Spleen (tissue), 11 donors: ENCODE measurements around the gene NGRN. TPM values are rescaled to one million over a fixed set of nuclear protein-coding genes. Genes with fewer than 3 reads are reported as not detected.
"Not testable (repeated sequence)": the region's sequence is repeated elsewhere in the genome, so short reads cannot be mapped to it uniquely, and the experiment has no call there.

Experiments
- DNase-seq: peaks from one replicate; pipeline ENCODE4 v3.0.0-alpha.2; 2020
- H3K27ac ChIP-seq, 8 donors: fragments of 200-600 bp; sonication (generic) in 7 of 8; 1 replicate in 4 of 8; 2 replicates in 4 of 8; pipeline versions ENCODE4 v1.5.0 to v1.8.0; 2016 to 2021; ENCODE audit warnings: inconsistent platforms in 4 of 8, mild to moderate bottlenecking in 4 of 8, moderate library complexity in 1 of 8
- H3K27me3 ChIP-seq, 7 donors: fragments of 200-600 bp; sonication (generic) in 6 of 7; replicated peaks in 1 of 7; 1 replicate in 4 of 7; 2 replicates in 3 of 7; pipeline versions ENCODE4 v1.5.0 to v1.8.0; 2016 to 2021; ENCODE audit warnings: inconsistent platforms in 3 of 7, mild to moderate bottlenecking in 1 of 7
- H3K36me3 ChIP-seq, 6 donors: fragments of 200-600 bp; sonication (generic) in 5 of 6; 1 replicate in 4 of 6; 2 replicates in 2 of 6; pipeline versions ENCODE4 v1.5.0 to v1.8.0; 2016 to 2021; ENCODE audit warnings: inconsistent platforms in 2 of 6
- H3K4me1 ChIP-seq, 6 donors: fragments of 200-600 bp; sonication (generic) in 5 of 6; 1 replicate in 3 of 6; 2 replicates in 3 of 6; pipeline versions ENCODE4 v1.5.0 to v1.8.0; 2016 to 2021; ENCODE audit warnings: inconsistent platforms in 3 of 6
- H3K4me3 ChIP-seq, 8 donors: fragments of 200-600 bp; sonication (generic) in 7 of 8; 1 replicate in 4 of 8; 2 replicates in 4 of 8; pipeline versions ENCODE4 v1.5.0 to v1.8.0; 2016 to 2021; ENCODE audit warnings: inconsistent platforms in 4 of 8, mild to moderate bottlenecking in 4 of 8, moderate library complexity in 2 of 8
- H3K9me3 ChIP-seq, 8 donors: fragments of 200-600 bp; sonication (generic) in 7 of 8; 1 replicate in 4 of 8; 2 replicates in 4 of 8; pipeline versions ENCODE4 v1.5.0 to v1.8.0; 2016 to 2021; ENCODE audit warnings: inconsistent platforms in 4 of 8
- CTCF ChIP-seq, 11 experiments: fragments of 200-600 bp in 7 of 11; fragments of 450-650 bp in 4 of 11; sonication (generic) in 4 of 11; IDR thresholded peaks in 8 of 11; conservative IDR thresholded peaks in 3 of 11; 1 replicate in 7 of 11; 2 replicates in 4 of 11; pipeline versions ENCODE4 v1.4.0 to v1.8.0; 2016 to 2021; ENCODE audit warnings: antibody characterized with exemption in 11 of 11, inconsistent platforms in 4 of 11, mild to moderate bottlenecking in 1 of 11
- POLR2A ChIP-seq, 3 donors: fragments of 450-650 bp; IDR thresholded peaks; one replicate each; pipeline ENCODE4 v1.5.1; 2017; ENCODE audit warnings: antibody characterized with exemption in 3 of 3, mild to moderate bottlenecking in 1 of 3
- POLR2AphosphoS5 ChIP-seq, 3 donors: sonication (generic); formaldehyde crosslinking; IDR thresholded peaks; one replicate each; pipeline ENCODE4 v1.5.1; 2017; ENCODE audit warnings: antibody characterized with exemption in 3 of 3
- WGBS, 5 donors: extraction: QIAGEN DNeasy Blood & Tissue Kit in 3 of 5; methylation state at CpG; one replicate each; pipeline versions ENCODE4 v1.1.5 to v1.1.7; 2013 to 2018; 5-methylcytosine and 5-hydroxymethylcytosine counted together
- intact Hi-C: fragments of 100-400 bp; cut with DNase I; formaldehyde crosslinking; loops from one replicate; pipeline ENCODE4 v1.15.0; 2023; ENCODE audit warnings: low total_unique reads
- polyA plus RNA-seq, 3 donors: library from polyadenylated mRNA; stranded (reverse); fragments of 200-250 nt; gene quantifications; one replicate each; pipeline ENCODE4 v1.2.1, GENCODE V29; 2013
- total RNA-seq, 7 donors: library from RNA; depleted of rRNA in 3 of 7; stranded (reverse); fragments of >200 nt in 3 of 7; fragmentation: NEBNext Ultra II Directional in 4 of 7; extraction: Animal tissue kit (Norgen Biotek cat#: 25700) in 4 of 7; gene quantifications; one replicate each; pipeline versions ENCODE4 v1.1.0 to v1.2.1, GENCODE V29; 2016 to 2021
- donor health status: healthy with polysubstance abuse.
- donor health status: DM: no; HTN: no; CAD: no; lungs with moderate emphysema.
- donor health status: DM: no; HTN: no; CAD: no.
- donor health status: Bipolar disorder and iron deficiency.
- donor health status: healthy.
- donor health status: DM: no; HTN: no; CAD: no.
- donor health status: DM: yes; HTN: yes; CAD: no.

The NGRN gene
- total and polyA plus RNA-seq, 10 donors, result 27.2 to 53.2 (median 46.6) TPM

GRCh38 chr15:90249203-90249863 is 16.1 kb upstream of the NGRN start, which contains the start of gene TTLL13:
TTLL13 (plus strand) TSS chr15:90249556; CDS start chr15:90250631, 1,075 bp downstream.
- H3K4me1 ChIP-seq, result peaks cover 0 to 22% (median 16%) of the 10 kb centered on the region in 6 donors
- WGBS, 5 donors, result 2 to 7% (median 3%) methylated on average over 31 to 44 of the region's 44 CpGs
- H3K4me3 ChIP-seq, result peak within 1 kb of the TSS; percentile 17 to 74 (median 49)
- H3K27me3 ChIP-seq, result no peaks in the 10 kb centered on the region
- H3K9me3 ChIP-seq, result no peaks in the 10 kb centered on the region
- DNase-seq, result peak; percentile 96
- H3K36me3 ChIP-seq, result no peaks in the 10 kb centered on the region
- intact Hi-C loops, result no loop called here
- peak in 2 of 11 experiments; percentile 4 to 11 for TF ChIP-seq CTCF (IDR thresholded peaks at IDR 0.05 in 8 of 11, conservative IDR thresholded peaks at IDR 0.05 in 3 of 11)
- TF ChIP-seq POLR2A (IDR thresholded peaks at IDR 0.05), result no peak
- TF ChIP-seq POLR2AphosphoS5 (IDR thresholded peaks at IDR 0.05), result peak; percentile 68 to 85 (median 79)
- peak within 1 kb of the TSS in 6 of 8 donors; percentile 20 to 70 (median 40) for H3K27ac ChIP-seq

GRCh38 chr15:90257776-90258175 is 7.7 kb upstream of the NGRN start:
- peak; percentile 21 for DNase-seq
- H3K9me3 ChIP-seq, result no peaks in the 10 kb centered on the region
- no peaks in the 10 kb centered on the region for H3K4me1 ChIP-seq
- H3K27me3 ChIP-seq, result no peaks in the 10 kb centered on the region
- TF ChIP-seq POLR2A (IDR thresholded peaks at IDR 0.05), result no peak
- no peaks in the 10 kb centered on the region for H3K36me3 ChIP-seq
- intact Hi-C loops, result no loop called here
- WGBS, 5 donors, result 76 to 86% (median 84%) methylated on average over 7 of the region's 7 CpGs
- no peak overlapping the region for H3K27ac ChIP-seq
- H3K4me3 ChIP-seq, result no peak overlapping the region

GRCh38 chr15:90259524-90259923 is 5.9 kb upstream of the NGRN start:
- Histone ChIP-seq H3K9me3 (no peaks in the 10 kb centered on the region), H3K4me1 (peaks cover 3 to 10% (median 6%) of the 10 kb centered on the region in 6 donors), H3K4me3 (no peak overlapping the region), H3K27me3 (no peaks in the 10 kb centered on the region), H3K27ac (no peak overlapping the region), H3K36me3 (no peaks in the 10 kb centered on the region)
- no peak for DNase-seq
- TF ChIP-seq CTCF (IDR thresholded peaks at IDR 0.05 in 8 of 11, conservative IDR thresholded peaks at IDR 0.05 in 3 of 11) (no peak), POLR2A (IDR thresholded peaks at IDR 0.05) (no peak), POLR2AphosphoS5 (IDR thresholded peaks at IDR 0.05) (no peak)
- intact Hi-C loops, result no loop called here
- 68 to 87% (median 80%) methylated on average over 5 of the region's 5 CpGs for WGBS, 5 donors

DNA sequence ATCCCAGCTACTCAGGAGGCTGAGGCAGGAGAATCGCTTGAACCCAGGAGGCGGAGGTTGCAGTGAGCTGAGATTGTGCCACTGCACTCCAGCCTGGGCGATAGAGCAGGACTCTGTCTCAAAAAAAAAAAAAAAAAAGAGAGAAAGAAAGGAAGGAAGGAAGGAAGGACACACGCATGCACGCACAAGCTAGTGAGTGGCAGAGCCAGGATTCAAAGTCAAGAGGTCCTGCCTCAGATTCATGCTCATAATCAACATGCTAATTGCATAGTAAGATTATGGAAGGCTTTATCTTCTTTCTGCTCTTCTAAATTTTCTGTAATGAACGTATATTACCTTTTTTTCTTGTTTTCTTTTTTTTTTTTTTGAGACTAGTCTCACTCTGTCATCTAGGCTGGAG is 4.7 kb upstream of the NGRN start:
- intact Hi-C loops, H3K9me3 ChIP-seq, H3K27me3 ChIP-seq, H3K27ac ChIP-seq, H3K4me3 ChIP-seq, H3K36me3 ChIP-seq: not testable (repeated sequence)
- peak; percentile 8 for DNase-seq
- TF ChIP-seq POLR2AphosphoS5 (IDR thresholded peaks at IDR 0.05), result peak in 1 of 3 donors; percentile 28
- 57 to 71% (median 62%) methylated on average over 4 to 6 of the region's 6 CpGs for WGBS, 5 donors
- H3K4me1 ChIP-seq, result peaks cover 6 to 17% (median 12%) of the 10 kb centered on the region in 6 donors

GRCh38 chr15:90261811-90262210 is 3.7 kb upstream of the NGRN start:
- H3K4me3 ChIP-seq, result no peak overlapping the region
- intact Hi-C loops, result no loop called here
- no peaks in the 10 kb centered on the region for H3K36me3 ChIP-seq
- no peak for TF ChIP-seq POLR2AphosphoS5 (IDR thresholded peaks at IDR 0.05)
- TF ChIP-seq CTCF (IDR thresholded peaks at IDR 0.05 in 8 of 11, conservative IDR thresholded peaks at IDR 0.05 in 3 of 11), result no peak
- TF ChIP-seq POLR2A (IDR thresholded peaks at IDR 0.05), result no peak
- DNase-seq, result peak; percentile 8
- no peaks in the 10 kb centered on the region for H3K9me3 ChIP-seq
- H3K27me3 ChIP-seq, result no peaks in the 10 kb centered on the region
- no peak overlapping the region for H3K27ac ChIP-seq
- peaks cover 11 to 25% (median 17%) of the 10 kb centered on the region in 6 donors for H3K4me1 ChIP-seq
- WGBS, 5 donors, result 82 to 99% (median 93%) methylated on average over 5 of the region's 5 CpGs
